HG03196 (cell line): ENCODE data around the gene CREBL2.

Experiments
- ATAC-seq: cut with Tn5 transposase; IDR thresholded peaks from one replicate; pipeline ENCODE4 v1.9.1; 2021; ENCODE audit not compliant: unreplicated experiment

The CREBL2 gene

GRCh38 chr12:12671850-12672660, 60.4 kb downstream of the CREBL2 start:
- ATAC-seq = no peak

- no peak for ATAC-seq
These were observed 61.6 kb downstream of the CREBL2 start for GRCh38 chr12:12673296-12673695.

- no peak for ATAC-seq
These were observed 64.9 kb downstream of the CREBL2 start for GRCh38 chr12:12676605-12677004.

- ATAC-seq = no peak
These were observed 69.5 kb downstream of the CREBL2 start for GRCh38 chr12:12681061-12681765.

- no peak for ATAC-seq
These were observed 70.6 kb downstream of the CREBL2 start for GRCh38 chr12:12682284-12682683.

GRCh38 chr12:12683136-12683697, 71.5 kb downstream of the CREBL2 start:
- ATAC-seq = no peak

- no peak for ATAC-seq
These were observed 72.0 kb downstream of the CREBL2 start for GRCh38 chr12:12683725-12684124.

- no peak for ATAC-seq
These were observed 72.9 kb downstream of the CREBL2 start for GRCh38 chr12:12684375-12685106.

GRCh38 chr12:12685305-12685704, 73.6 kb downstream of the CREBL2 start:
- ATAC-seq = no peak

GRCh38 chr12:12686472-12686871, 74.8 kb downstream of the CREBL2 start:
- ATAC-seq = no peak

GRCh38 chr12:12686925-12687324, 75.2 kb downstream of the CREBL2 start:
- ATAC-seq = no peak

- no peak for ATAC-seq
These were observed 78.1 kb downstream of the CREBL2 start for GRCh38 chr12:12689647-12690300.

GRCh38 chr12:12691549-12691948, 79.9 kb downstream of the CREBL2 start:
- no peak for ATAC-seq

GRCh38 chr12:12693111-12693671, 81.5 kb downstream of the CREBL2 start:
- no peak for ATAC-seq
